ENCODE measurements around the gene FGF5.

FGF5 gene

DNA sequence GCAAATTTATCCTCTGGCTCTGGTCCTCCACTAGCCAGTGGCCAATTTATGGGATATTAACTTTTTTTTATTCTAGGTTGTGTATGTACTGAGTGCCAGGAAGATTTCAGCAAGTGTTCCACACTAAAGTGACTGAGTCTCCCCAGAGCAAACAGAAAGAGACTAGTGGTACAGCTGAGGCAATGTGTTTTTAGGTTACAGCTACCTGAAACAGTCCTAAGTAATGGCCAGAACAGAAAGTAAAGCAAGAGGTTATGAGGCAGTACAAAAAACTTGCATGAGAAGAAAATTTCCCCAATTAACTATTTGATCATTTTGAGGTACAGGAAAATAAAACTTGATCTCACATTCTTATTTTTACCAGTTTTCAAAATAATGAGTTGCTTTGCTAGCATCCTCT, 38.0 kb upstream of the FGF5 start:
- Histone ChIP-seq H3K4me3 (replicated peaks; ENCODE audit: insufficient read depth, low read length) (no peak overlapping the region), H3K27ac (replicated peaks) (no peak overlapping the region), H3K27me3 (ENCODE audit: insufficient read depth, poor library complexity, severe bottlenecking) (peaks cover 3% of the 10 kb centered on the region)
- no peak for DNase-seq (ENCODE audit: low read depth in 1 of 2, low spot score in 1 of 2)
- no peak for TF ChIP-seq POLR2AphosphoS5 (IDR thresholded peaks at IDR 0.05; ENCODE audit: low read depth)
- no peak for TF ChIP-seq CTCF (IDR thresholded peaks at IDR 0.05; ENCODE audit: insufficient read depth, low read length)
- no peak for TF ChIP-seq GABPA (IDR thresholded peaks at IDR 0.05; ENCODE audit: low read depth)
- no peak for TF ChIP-seq SPI1 (IDR thresholded peaks at IDR 0.05; ENCODE audit: borderline replicate concordance, low read depth)
- TF ChIP-seq, protein P1, sequence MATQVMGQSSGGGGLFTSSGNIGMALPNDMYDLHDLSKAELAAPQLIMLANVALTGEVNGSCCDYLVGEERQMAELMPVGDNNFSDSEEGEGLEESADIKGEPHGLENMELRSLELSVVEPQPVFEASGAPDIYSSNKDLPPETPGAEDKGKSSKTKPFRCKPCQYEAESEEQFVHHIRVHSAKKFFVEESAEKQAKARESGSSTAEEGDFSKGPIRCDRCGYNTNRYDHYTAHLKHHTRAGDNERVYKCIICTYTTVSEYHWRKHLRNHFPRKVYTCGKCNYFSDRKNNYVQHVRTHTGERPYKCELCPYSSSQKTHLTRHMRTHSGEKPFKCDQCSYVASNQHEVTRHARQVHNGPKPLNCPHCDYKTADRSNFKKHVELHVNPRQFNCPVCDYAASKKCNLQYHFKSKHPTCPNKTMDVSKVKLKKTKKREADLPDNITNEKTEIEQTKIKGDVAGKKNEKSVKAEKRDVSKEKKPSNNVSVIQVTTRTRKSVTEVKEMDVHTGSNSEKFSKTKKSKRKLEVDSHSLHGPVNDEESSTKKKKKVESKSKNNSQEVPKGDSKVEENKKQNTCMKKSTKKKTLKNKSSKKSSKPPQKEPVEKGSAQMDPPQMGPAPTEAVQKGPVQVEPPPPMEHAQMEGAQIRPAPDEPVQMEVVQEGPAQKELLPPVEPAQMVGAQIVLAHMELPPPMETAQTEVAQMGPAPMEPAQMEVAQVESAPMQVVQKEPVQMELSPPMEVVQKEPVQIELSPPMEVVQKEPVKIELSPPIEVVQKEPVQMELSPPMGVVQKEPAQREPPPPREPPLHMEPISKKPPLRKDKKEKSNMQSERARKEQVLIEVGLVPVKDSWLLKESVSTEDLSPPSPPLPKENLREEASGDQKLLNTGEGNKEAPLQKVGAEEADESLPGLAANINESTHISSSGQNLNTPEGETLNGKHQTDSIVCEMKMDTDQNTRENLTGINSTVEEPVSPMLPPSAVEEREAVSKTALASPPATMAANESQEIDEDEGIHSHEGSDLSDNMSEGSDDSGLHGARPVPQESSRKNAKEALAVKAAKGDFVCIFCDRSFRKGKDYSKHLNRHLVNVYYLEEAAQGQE (IDR thresholded peaks at IDR 0.05; ENCODE audit: insufficient replicate concordance, low read depth) = no peak

DNA sequence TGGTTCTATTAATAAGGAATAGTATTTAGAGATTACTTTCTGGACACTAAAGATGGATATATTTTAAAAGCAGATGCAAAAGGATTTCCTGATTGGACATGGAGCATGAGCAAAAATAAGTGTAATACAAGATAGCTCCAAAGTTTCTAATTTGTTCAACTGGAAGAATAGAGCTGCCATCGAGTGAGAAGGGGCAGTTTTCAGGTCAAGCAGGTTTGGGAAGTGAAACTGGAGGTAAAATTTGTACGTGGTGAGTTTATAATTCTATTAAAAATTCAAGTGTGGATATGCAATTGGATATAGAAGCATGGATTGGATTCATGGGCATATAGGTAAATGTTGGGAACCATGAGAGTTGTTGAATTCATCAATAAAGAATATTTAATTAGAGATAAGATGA, 37.3 kb upstream of the FGF5 start:
- Histone ChIP-seq H3K27me3 (ENCODE audit: insufficient read depth, poor library complexity, severe bottlenecking) (peaks cover 3% of the 10 kb centered on the region), H3K27ac (replicated peaks) (no peak overlapping the region), H3K4me3 (replicated peaks; ENCODE audit: insufficient read depth, low read length) (no peak overlapping the region)
- DNase-seq (ENCODE audit: low read depth in 1 of 2, low spot score in 1 of 2) = no peak
- TF ChIP-seq POLR2AphosphoS5 (IDR thresholded peaks at IDR 0.05; ENCODE audit: low read depth) = no peak
- no peak for TF ChIP-seq CTCF (IDR thresholded peaks at IDR 0.05; ENCODE audit: insufficient read depth, low read length)
- no peak for TF ChIP-seq GABPA (IDR thresholded peaks at IDR 0.05; ENCODE audit: low read depth)
- TF ChIP-seq, protein P1 (IDR thresholded peaks at IDR 0.05; ENCODE audit: insufficient replicate concordance, low read depth) = no peak
- TF ChIP-seq SPI1 (IDR thresholded peaks at IDR 0.05; ENCODE audit: borderline replicate concordance, low read depth) = no peak

DNA sequence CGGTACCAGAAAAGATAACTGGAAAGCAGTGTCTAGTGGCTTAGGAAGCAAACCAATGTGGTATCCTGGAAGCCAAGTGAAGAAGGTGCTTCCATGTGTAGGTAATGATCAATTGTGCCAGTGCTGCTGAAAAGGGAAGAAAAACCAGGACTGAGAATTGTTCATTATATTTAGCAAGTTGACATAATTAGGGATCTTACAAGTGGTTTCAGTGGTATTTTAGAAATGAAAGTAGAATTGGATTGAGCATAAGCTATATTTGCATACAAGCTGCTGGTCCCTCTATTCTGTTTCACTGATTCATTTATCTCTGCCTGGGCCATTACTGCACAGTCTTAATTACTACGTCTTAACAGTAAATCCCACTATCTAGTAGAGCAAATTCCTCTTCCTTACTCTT, 36.9 kb upstream of the FGF5 start:
- no peak overlapping the region for H3K27ac ChIP-seq (replicated peaks)
- TF ChIP-seq GABPA (IDR thresholded peaks at IDR 0.05; ENCODE audit: low read depth) (no peak), CTCF (IDR thresholded peaks at IDR 0.05; ENCODE audit: insufficient read depth, low read length) (no peak), SPI1 (IDR thresholded peaks at IDR 0.05; ENCODE audit: borderline replicate concordance, low read depth) (no peak)
- peaks cover 3% of the 10 kb centered on the region for H3K27me3 ChIP-seq (ENCODE audit: insufficient read depth, poor library complexity, severe bottlenecking)
- H3K4me3 ChIP-seq (replicated peaks; ENCODE audit: insufficient read depth, low read length) = no peak overlapping the region
- no peak for DNase-seq (ENCODE audit: low read depth in 1 of 2, low spot score in 1 of 2)

DNA sequence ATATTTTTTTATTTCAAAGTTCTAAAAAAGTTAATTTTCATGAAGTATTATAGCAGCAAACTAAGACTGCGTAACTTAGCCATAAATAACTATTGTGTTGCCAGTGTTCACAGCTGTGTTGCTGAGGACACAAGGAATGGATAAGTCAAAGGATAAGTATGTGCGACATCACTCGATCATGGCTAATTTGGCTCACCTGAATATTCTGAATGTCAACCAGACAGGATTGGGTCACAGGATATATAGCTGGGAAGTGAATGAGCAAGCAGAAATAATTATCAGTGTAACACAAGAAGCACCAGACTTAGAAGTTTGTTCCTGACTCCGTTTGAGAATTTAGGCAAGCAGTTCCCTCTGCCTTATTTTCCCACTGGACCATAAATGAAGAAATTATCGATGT, 35.3 kb upstream of the FGF5 start:
- TF ChIP-seq SPI1 (IDR thresholded peaks at IDR 0.05; ENCODE audit: borderline replicate concordance, low read depth) = no peak
- TF ChIP-seq, protein P1 (IDR thresholded peaks at IDR 0.05; ENCODE audit: insufficient replicate concordance, low read depth) = no peak
- no peak for TF ChIP-seq GABPA (IDR thresholded peaks at IDR 0.05; ENCODE audit: low read depth)
- no peak for TF ChIP-seq POLR2AphosphoS5 (IDR thresholded peaks at IDR 0.05; ENCODE audit: low read depth)
- no peak for TF ChIP-seq CTCF (IDR thresholded peaks at IDR 0.05; ENCODE audit: insufficient read depth, low read length)
- H3K27ac ChIP-seq (replicated peaks) = no peak overlapping the region

More for the DNA sequence above, 35.3 kb upstream of the FGF5 start:
- no peak for DNase-seq (ENCODE audit: low read depth in 1 of 2, low spot score in 1 of 2)
- no peaks in the 10 kb centered on the region for H3K27me3 ChIP-seq (ENCODE audit: insufficient read depth, poor library complexity, severe bottlenecking)
- H3K4me3 ChIP-seq (replicated peaks; ENCODE audit: insufficient read depth, low read length) = no peak overlapping the region
